Activated effector memory CD4-positive, alpha-beta T cell treated with Interleukin-2 at 50 U/mL for 16 hours (primary cell): ENCODE measurements around the gene CORO2B.
"Not testable (repeated sequence)": the region's sequence is repeated elsewhere in the genome, so short reads cannot be mapped to it uniquely, and the experiment has no call there.

Experiments
- DNase-seq: peaks from one replicate; pipeline ENCODE4 v3.0.0-alpha.2; 2020

The CORO2B gene

GRCh38 chr15:68743256-68743655 is 164.5 kb downstream of the CORO2B start:
- no peak for DNase-seq

- no peak for DNase-seq
Observed at GRCh38 chr15:68749365-68749764, 170.6 kb downstream of the CORO2B start.

- no peak for DNase-seq
Observed at GRCh38 chr15:68749793-68750192, 171.0 kb downstream of the CORO2B start.

DNA sequence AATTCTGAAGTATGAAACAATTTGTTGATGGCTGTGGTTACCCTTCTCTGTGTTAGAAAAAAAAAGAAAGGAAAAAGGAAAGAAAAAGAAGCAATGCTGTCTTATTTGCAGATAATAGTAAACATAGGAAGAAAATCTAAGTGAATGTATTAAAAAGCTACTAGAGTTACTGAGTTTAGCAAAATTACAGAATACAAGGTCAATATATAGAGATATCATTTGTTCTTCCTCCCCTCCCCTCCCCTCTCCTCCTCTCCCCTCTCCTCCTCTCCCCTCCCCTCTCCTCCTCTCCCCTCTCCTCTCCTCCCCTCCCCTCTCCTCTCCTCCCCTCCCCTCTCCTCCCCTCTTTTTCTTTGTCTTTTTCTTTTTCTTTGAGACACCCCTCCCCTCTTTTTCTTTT is 172.8 kb downstream of the CORO2B start:
- DNase-seq, result no peak

- DNase-seq, result no peak
Observed at GRCh38 chr15:68755731-68756130, 176.9 kb downstream of the CORO2B start.

DNA sequence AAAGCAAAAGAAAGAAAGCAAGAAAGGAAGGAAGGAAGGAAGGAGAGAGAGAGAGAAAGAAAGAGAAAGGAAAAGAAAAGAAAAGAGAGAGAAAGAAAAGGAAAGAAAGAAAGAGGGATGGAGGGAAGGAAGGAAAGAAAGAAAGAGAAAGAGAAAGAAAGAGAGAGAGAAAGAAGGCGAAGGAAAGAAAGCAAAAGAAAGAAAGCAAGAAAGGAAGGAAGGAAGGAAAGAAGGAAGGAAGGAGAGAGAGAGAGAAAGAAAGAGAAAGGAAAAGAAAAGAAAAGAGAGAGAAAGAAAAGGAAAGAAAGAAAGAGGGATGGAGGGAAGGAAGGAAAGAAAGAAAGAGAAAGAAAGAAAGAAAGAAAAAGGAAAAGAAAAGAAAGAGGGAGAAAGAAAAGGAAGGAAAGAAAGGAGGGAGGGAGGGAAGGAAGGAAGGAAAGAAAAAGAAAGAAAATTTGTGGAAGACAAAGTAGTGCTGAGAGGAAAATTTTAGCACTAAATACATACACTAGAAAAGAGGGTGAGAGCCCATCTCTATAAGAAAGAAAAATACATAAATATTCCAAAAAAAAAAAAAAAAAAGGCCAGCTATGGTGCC is 181.3 kb downstream of the CORO2B start:
- not testable (repeated sequence) for DNase-seq

DNA sequence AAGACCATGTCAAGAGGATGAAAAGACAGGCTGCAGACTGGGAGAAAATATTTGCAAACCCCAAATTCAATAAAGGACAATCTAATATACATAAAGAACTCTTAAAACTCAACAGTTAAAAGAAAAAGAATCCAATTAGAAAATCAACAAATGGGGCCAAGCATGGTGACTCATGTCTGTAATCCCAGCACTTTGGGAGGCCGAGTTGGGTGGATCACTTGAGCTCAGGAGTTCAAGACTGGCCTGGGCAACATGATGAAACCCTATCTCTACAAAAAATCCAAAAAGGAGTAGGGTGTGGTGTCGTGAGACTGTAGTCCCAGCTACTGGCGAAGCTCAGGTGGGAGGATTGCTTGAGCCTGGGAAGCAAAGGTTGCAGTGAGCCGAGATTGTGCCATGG is 184.3 kb downstream of the CORO2B start:
- DNase-seq, result no peak

GRCh38 chr15:68764090-68764489 is 185.3 kb downstream of the CORO2B start:
- DNase-seq, result no peak

- DNase-seq, result no peak
Observed at GRCh38 chr15:68765602-68766368, 187.0 kb downstream of the CORO2B start.

DNA sequence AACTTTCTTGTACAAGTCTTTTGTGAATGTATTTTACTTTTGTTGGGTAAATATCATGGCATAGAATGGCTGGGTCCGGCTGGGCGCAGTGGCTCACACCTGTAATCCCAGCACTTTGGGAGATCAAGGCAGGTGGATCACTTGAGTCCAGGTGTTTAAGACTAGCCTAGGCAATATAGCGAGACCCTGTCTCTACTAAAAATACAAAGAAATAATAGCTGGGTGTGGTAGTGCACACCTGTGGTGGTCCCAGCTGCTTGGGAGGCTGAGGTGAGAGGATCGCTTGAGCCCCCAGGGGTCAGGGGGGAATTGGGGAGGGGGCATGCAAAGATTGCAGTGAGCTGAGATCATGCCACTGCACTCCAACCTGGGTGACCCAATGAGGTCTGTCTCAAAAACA is 189.0 kb downstream of the CORO2B start:
- no peak for DNase-seq

GRCh38 chr15:68768321-68768720 is 189.5 kb downstream of the CORO2B start:
- DNase-seq, result no peak

DNA sequence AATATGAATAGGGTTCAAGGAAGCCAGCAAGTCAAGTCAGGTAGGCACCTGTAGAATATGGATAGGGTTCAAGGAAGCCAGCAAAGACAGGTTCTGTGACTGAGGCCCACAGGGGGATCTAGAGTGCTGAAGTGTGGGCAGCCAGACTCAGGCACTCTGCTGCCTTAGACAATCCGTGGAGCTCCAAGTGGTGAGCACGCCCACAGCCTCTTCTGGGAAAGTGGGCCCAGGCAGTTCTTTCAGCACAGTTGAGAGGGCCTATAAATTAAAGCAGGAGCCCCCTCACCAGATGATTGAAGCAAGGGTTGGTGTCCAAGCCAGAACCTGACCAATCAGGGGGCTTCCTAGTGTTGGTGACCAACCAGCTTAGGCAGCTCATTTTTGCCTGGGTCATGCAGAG is 190.9 kb downstream of the CORO2B start:
- DNase-seq, result no peak

GRCh38 chr15:68770216-68770615 is 191.4 kb downstream of the CORO2B start:
- no peak for DNase-seq

- DNase-seq, result no peak
Observed at GRCh38 chr15:68773036-68773435, 194.2 kb downstream of the CORO2B start.

- no peak for DNase-seq
Observed at GRCh38 chr15:68774120-68774519, 195.3 kb downstream of the CORO2B start.

DNA sequence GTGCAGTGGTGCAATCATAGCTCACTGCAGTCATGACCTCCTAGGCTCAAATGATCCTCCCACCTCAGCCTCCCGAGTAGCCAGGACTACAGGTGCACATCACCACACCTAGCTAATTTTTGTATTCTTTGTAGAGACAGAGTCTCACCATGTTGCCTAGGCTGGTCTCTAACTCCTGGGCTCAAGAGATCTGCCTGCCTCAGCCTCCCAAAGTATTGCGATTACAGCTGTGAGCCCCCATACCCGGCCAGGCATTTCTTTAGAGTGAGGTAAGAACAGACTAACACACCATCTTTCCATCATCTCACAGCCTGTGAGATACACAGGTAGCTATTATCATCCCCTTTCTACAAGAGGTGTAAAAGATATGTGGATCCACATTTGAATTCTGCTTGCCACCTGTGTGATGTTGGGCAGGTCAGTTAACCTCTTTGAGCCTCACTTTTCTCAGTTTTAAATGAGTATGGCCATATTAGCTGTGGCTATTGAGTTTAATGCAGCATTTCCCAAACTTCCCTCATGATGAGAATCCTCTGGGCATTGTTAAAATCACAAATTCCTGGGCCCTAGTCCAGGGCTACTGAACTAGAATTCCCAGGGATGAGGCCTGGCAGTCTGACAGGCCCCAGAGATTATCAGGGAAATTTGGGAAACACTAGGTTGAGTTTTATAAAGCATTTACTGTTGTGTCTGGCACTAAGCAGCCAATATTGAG is 195.9 kb downstream of the CORO2B start:
- DNase-seq, result no peak

DNA sequence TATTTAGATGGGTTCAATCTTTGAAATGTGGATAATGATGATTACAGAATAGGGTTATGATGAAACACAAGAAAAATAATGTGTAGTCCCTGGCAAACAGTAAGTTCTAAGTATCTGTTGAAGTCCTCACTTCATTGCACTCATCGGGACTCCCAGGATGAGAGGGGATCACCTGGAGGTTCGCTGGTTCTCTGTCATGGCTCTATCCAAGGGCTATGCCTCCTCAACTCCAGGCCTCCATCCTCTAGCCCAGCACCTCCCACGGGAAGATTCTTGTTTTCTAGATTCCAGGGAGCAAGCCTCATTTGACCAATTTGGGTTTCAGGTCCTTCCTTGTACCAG is 196.4 kb downstream of the CORO2B start:
- no peak for DNase-seq

DNA sequence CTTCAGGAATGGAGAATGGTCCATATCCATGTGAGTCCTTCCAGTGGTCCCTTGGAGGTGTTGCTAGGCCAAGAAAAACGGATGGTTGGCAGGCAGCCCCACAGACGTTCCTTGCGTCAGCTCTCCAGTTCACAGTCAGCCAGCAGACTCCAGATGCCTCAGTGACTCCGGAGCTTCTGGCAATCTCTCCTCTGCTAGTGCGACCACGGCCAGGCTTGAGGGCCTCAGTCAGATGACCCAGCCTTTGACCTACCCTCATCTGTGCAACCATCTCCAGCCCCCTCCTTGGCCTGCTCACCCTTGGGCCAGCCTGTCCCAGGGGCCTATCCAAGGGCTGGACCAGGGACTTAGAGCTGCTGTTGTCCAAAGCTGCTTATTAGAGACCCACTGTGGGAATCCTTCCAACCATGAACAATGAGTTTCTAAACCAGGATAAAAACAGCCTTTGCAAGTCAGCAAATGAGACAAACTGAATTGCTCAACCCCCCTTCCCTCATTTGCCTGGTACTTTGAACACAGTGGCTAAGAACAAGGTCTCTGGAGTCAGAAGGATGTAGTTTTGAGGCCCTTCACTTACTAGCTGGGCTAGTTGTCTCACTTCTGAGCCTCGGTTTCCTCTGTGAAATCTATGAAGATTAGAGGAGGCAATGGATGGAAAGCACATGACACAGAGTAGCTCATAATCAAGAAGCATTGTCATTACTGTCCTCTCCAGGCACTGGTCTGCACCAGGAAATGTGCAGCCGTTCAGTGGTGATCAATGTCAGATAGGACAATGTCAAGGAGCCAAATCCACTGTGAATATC is 197.1 kb downstream of the CORO2B start:
- no peak for DNase-seq

GRCh38 chr15:68776477-68777270 is 197.9 kb downstream of the CORO2B start:
- no peak for DNase-seq
